Left ventricle myocardium superior (tissue), 1 donor: Measurements from ENCODE around the gene ERMN. TPM values are rescaled to one million over a fixed set of nuclear protein-coding genes. Genes with fewer than 3 reads are reported as not detected.
"Not testable (repeated sequence)": the region's sequence is repeated elsewhere in the genome, so short reads cannot be mapped to it uniquely, and the experiment has no call there.

Experiments
- ATAC-seq: fragments of 200-7000 bp; cut with Tn5 transposase; one replicate; pipeline ENCODE4 v1.9.1; 2020; ENCODE audit warnings: mild to moderate bottlenecking, moderate library complexity
- DNase-seq: peaks from one replicate; pipeline ENCODE4 v3.0.0-alpha.2; 2020
- intact Hi-C: fragments of 100-400 bp; cut with micrococcal nuclease; formaldehyde crosslinking; loops from one replicate; pipeline ENCODE4 v1.11.0; 2022
- long read RNA-seq: library from polyadenylated mRNA; unstranded; transcript quantifications from one replicate; pipeline ENCODE4 v2.0.0, GENCODE V29; 2021
- total RNA-seq: library from RNA; stranded (reverse); fragmentation: NEBNext Ultra II Directional; extraction: Animal tissue kit (Norgen Biotek cat#: 25700); gene quantifications from one replicate; pipeline ENCODE4 v1.2.1, GENCODE V29; 2021
- donor health status: DM: no; HTN: yes; CAD: no; lungs with severe emphysema.

The ERMN gene
- not detected for total RNA-seq
- long read RNA-seq, result 0 reads

GRCh38 chr2:157325786-157326185, at the start of gene ERMN:
TSS of gene ERMN (minus strand) at chr2:157325824. CDS start at chr2:157325642, 182 bp downstream.
- ATAC-seq (no peak), DNase-seq (no peak)
- intact Hi-C loops, result no loop called here

- intact Hi-C loops, result no loop called here
- no peak for ATAC-seq
- no peak for DNase-seq
Observed at GRCh38 chr2:157375384-157375783, 49.8 kb upstream of the ERMN start.

GRCh38 chr2:157368508-157368907, 42.9 kb upstream of the ERMN start:
- ATAC-seq, intact Hi-C loops, DNase-seq: not testable (repeated sequence)

GRCh38 chr2:157367704-157368103, 42.1 kb upstream of the ERMN start:
- no peak for DNase-seq
- ATAC-seq, result no peak
- intact Hi-C loops, result no loop called here

GRCh38 chr2:157364257-157364974, 38.8 kb upstream of the ERMN start:
- no peak for ATAC-seq
- intact Hi-C loops, result no loop called here
- DNase-seq, result no peak

- DNase-seq (no peak), ATAC-seq (peak; percentile 83)
- intact Hi-C loops, result no loop called here
Observed at GRCh38 chr2:157363612-157364101, 38.0 kb upstream of the ERMN start.

- DNase-seq (no peak), ATAC-seq (no peak)
- intact Hi-C loops, result no loop called here
Observed at GRCh38 chr2:157362627-157363026, 37.0 kb upstream of the ERMN start.

- intact Hi-C loops, result no loop called here
- DNase-seq, result no peak
- no peak for ATAC-seq
Observed at GRCh38 chr2:157361526-157361925, 35.9 kb upstream of the ERMN start.

- DNase-seq (no peak), ATAC-seq (no peak)
- intact Hi-C loops, result no loop called here
Observed at GRCh38 chr2:157359628-157360027, 34.0 kb upstream of the ERMN start.

GRCh38 chr2:157355618-157356017, 30.0 kb upstream of the ERMN start:
- ATAC-seq, result no peak
- intact Hi-C loops, result no loop called here
- DNase-seq, result no peak

- no peak for ATAC-seq
- intact Hi-C loops, result no loop called here
- no peak for DNase-seq
Observed at GRCh38 chr2:157349949-157350515, 24.4 kb upstream of the ERMN start.

- intact Hi-C loops, result no loop called here
- DNase-seq (no peak), ATAC-seq (no peak)
Observed at GRCh38 chr2:157348291-157348921, 22.8 kb upstream of the ERMN start.

- DNase-seq (no peak), ATAC-seq (no peak)
- intact Hi-C loops, result no loop called here
Observed at GRCh38 chr2:157345647-157346389, 20.2 kb upstream of the ERMN start.

GRCh38 chr2:157341381-157341780, 15.8 kb upstream of the ERMN start:
- intact Hi-C loops, DNase-seq, ATAC-seq: not testable (repeated sequence)

- ATAC-seq, result no peak
- intact Hi-C loops, result no loop called here
- no peak for DNase-seq
Observed at GRCh38 chr2:157339965-157340655, 14.5 kb upstream of the ERMN start.

GRCh38 chr2:157337978-157338377, 12.4 kb upstream of the ERMN start:
- ATAC-seq (no peak), DNase-seq (no peak)
- intact Hi-C loops, result no loop called here

- intact Hi-C loops, result no loop called here
- ATAC-seq (peak; percentile 47), DNase-seq (no peak)
Observed at GRCh38 chr2:157336137-157337010, 10.8 kb upstream of the ERMN start.

- intact Hi-C loops, result no loop called here
- no peak for DNase-seq
- ATAC-seq, result no peak
Observed at GRCh38 chr2:157334797-157335196, 9.2 kb upstream of the ERMN start.
